OCI-LY7 (cell line): ENCODE results near the gene TM9SF2.

Experiments used
- EZH2phosphoT487 ChIP-seq: fragments of 200-600 bp; sonication (generic); IDR thresholded peaks from 2 replicates; pipeline ENCODE4 v1.6.1; 2018; ENCODE audit warnings: low read depth, borderline replicate concordance, mild to moderate bottlenecking, mixed run types, antibody characterized with exemption, low read length, moderate library complexity, mixed read lengths
- TF ChIP-seq, protein P1 (sequence below): fragments of 200-600 bp; sonication (generic); conservative IDR thresholded peaks from 2 replicates; pipeline ENCODE4 v1.5.1; 2014; ENCODE audit warnings: mild to moderate bottlenecking, antibody characterized with exemption, low read length, moderate library complexity, mixed read lengths

DNA sequence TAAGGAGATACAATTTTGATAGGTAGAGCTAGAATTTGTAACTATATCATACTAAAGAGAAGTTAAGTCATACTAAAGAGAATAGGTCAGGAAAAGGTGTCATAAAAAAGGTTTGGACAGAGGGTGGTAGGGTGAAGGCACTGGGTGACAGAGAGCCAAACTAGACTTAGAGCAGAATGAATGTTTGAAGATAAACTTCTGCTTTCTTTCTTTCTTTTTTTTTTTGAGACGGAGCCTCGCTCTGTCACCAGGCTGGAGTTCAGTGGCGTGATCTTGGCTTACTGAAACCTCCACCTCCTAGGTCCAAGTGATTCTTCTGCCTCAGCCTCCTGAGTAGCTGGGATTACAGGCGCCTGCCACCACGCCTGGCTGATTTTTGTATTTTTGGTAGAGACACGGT is 44.1 kb downstream of the TM9SF2 start:
- TF ChIP-seq, protein P1, sequence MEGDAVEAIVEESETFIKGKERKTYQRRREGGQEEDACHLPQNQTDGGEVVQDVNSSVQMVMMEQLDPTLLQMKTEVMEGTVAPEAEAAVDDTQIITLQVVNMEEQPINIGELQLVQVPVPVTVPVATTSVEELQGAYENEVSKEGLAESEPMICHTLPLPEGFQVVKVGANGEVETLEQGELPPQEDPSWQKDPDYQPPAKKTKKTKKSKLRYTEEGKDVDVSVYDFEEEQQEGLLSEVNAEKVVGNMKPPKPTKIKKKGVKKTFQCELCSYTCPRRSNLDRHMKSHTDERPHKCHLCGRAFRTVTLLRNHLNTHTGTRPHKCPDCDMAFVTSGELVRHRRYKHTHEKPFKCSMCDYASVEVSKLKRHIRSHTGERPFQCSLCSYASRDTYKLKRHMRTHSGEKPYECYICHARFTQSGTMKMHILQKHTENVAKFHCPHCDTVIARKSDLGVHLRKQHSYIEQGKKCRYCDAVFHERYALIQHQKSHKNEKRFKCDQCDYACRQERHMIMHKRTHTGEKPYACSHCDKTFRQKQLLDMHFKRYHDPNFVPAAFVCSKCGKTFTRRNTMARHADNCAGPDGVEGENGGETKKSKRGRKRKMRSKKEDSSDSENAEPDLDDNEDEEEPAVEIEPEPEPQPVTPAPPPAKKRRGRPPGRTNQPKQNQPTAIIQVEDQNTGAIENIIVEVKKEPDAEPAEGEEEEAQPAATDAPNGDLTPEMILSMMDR = no peak
- no peak for TF ChIP-seq EZH2phosphoT487
